Mesenchymal stem cell (in vitro differentiated cells and primary cell): ENCODE measurements around the gene TREM2. TPM values are rescaled to one million over a fixed set of nuclear protein-coding genes. Genes with fewer than 3 reads are reported as not detected.

Source experiments
- DNase-seq: peaks from one replicate; pipeline ENCODE4 v3.0.0-alpha.2; 2013
- H2AFZ ChIP-seq: one replicate; pipeline ENCODE4 v1.6.1; 2013; ENCODE audit warnings: low read depth, mild to moderate bottlenecking, control low read depth, inconsistent platforms, low read length, moderate library complexity
- H2AK5ac ChIP-seq: 2 replicates; pipeline ENCODE4 v1.6.1; 2013; ENCODE audit warnings: low read length, moderate library complexity, mild to moderate bottlenecking, inconsistent platforms; ENCODE audit not compliant: severe bottlenecking
- H2BK120ac ChIP-seq: one replicate; pipeline ENCODE4 v1.6.1; 2013; ENCODE audit warnings: low read depth, mild to moderate bottlenecking, inconsistent platforms, low read length, moderate library complexity
- H2BK12ac ChIP-seq, 2 experiments: one replicate each; pipeline ENCODE4 v1.6.1; 2013; ENCODE audit warnings: inconsistent platforms in 2 of 2, low read length in 2 of 2, mild to moderate bottlenecking in 2 of 2, moderate library complexity in 2 of 2, control low read depth in 1 of 2
- H2BK15ac ChIP-seq: one replicate; pipeline ENCODE4 v1.6.1; 2013; ENCODE audit warnings: mild to moderate bottlenecking, low read depth, inconsistent platforms; ENCODE audit not compliant: poor library complexity, severe bottlenecking
- H2BK5ac ChIP-seq: 2 replicates; pipeline ENCODE4 v1.6.1; 2013; ENCODE audit warnings: low read depth, mild to moderate bottlenecking, low read length, control low read depth, inconsistent platforms; ENCODE audit not compliant: poor library complexity, severe bottlenecking
- H3K14ac ChIP-seq, 2 experiments: one replicate each; pipeline ENCODE4 v1.6.1; 2013; ENCODE audit warnings: inconsistent platforms in 2 of 2, low read length in 2 of 2, control low read depth in 1 of 2, mild to moderate bottlenecking in 1 of 2, moderate library complexity in 1 of 2
- H3K18ac ChIP-seq, 2 experiments: one replicate each; pipeline ENCODE4 v1.6.1; 2013; ENCODE audit warnings: inconsistent platforms in 2 of 2, low read length in 2 of 2, control low read depth in 1 of 2, low read depth in 1 of 2, mild to moderate bottlenecking in 1 of 2
- H3K23ac ChIP-seq, 2 experiments: one replicate each; pipeline ENCODE4 v1.6.1; 2013; ENCODE audit warnings: inconsistent platforms in 2 of 2, low read length in 2 of 2, mild to moderate bottlenecking in 2 of 2, moderate library complexity in 2 of 2, control low read depth in 1 of 2
- H3K27ac ChIP-seq: 2 replicates; pipeline ENCODE4 v1.5.1; 2013; ENCODE audit warnings: mild to moderate bottlenecking, moderate library complexity, low read length, control low read depth, inconsistent platforms; ENCODE audit not compliant: poor library complexity, severe bottlenecking
- H3K27me3 ChIP-seq, 2 experiments: 2 replicates each; pipeline versions ENCODE4 v1.6.1 to v1.7.0; 2013; ENCODE audit warnings: low read length in 2 of 2, mild to moderate bottlenecking in 2 of 2, moderate library complexity in 2 of 2, control low read depth in 1 of 2, inconsistent platforms in 1 of 2; ENCODE audit not compliant: control insufficient read depth in 1 of 2, insufficient read depth in 1 of 2
- H3K36me3 ChIP-seq, 2 experiments: 2 replicates each; pipeline versions ENCODE4 v1.6.1 to v1.7.0; 2013; ENCODE audit warnings: low read length in 2 of 2, control low read depth in 1 of 2, inconsistent platforms in 1 of 2, low read depth in 1 of 2, mild to moderate bottlenecking in 1 of 2; ENCODE audit not compliant: insufficient read depth in 2 of 2, control insufficient read depth in 1 of 2
- H3K4ac ChIP-seq, 2 experiments: one replicate each; pipeline ENCODE4 v1.6.1; 2013; ENCODE audit warnings: inconsistent platforms in 2 of 2, low read length in 2 of 2, mild to moderate bottlenecking in 2 of 2, moderate library complexity in 2 of 2, control low read depth in 1 of 2, low read depth in 1 of 2
- H3K4me1 ChIP-seq: 2 replicates; pipeline ENCODE4 v1.6.1; 2013; ENCODE audit warnings: low read depth, low read length, control low read depth; ENCODE audit not compliant: control insufficient read depth, insufficient read depth
- H3K4me2 ChIP-seq: 2 replicates; pipeline ENCODE4 v1.6.1; 2013; ENCODE audit warnings: low read length, mild to moderate bottlenecking, inconsistent platforms; ENCODE audit not compliant: poor library complexity, severe bottlenecking
- H3K4me3 ChIP-seq, 2 experiments: 2 replicates each; pipeline versions ENCODE4 v1.5.1 to v1.7.0; 2013; ENCODE audit warnings: low read length in 2 of 2, mild to moderate bottlenecking in 2 of 2, control low read depth in 1 of 2, low read depth in 1 of 2; ENCODE audit not compliant: insufficient read depth in 1 of 2
- H3K79me1 ChIP-seq: replicated peaks from 2 replicates; pipeline ENCODE4 v1.6.1; 2013; ENCODE audit warnings: mild to moderate bottlenecking, control low read depth, low read length, inconsistent platforms; ENCODE audit not compliant: poor library complexity, severe bottlenecking
- H3K9ac ChIP-seq: 2 replicates; pipeline ENCODE4 v1.7.0; 2013; ENCODE audit warnings: mild to moderate bottlenecking, low read length, moderate library complexity
- H3K9me3 ChIP-seq: 2 replicates; pipeline ENCODE4 v1.7.0; 2013; ENCODE audit warnings: mild to moderate bottlenecking, low read length; ENCODE audit not compliant: control insufficient read depth
- H4K8ac ChIP-seq: one replicate; pipeline ENCODE4 v1.6.1; 2013; ENCODE audit warnings: inconsistent platforms, mild to moderate bottlenecking, low read length, moderate library complexity
- H4K91ac ChIP-seq: one replicate; pipeline ENCODE4 v1.6.1; 2013; ENCODE audit warnings: mild to moderate bottlenecking, low read length, inconsistent platforms
- WGBS: methylation state at CpG from one replicate; pipeline ENCODE4 v1.1.7; 2013; ENCODE audit warnings: mixed read lengths; 5-methylcytosine and 5-hydroxymethylcytosine counted together
- polyA plus RNA-seq, 2 experiments: library from polyadenylated mRNA; stranded (reverse); fragments of 200-250 nt; gene quantifications; one replicate each; pipeline ENCODE4 v1.2.3, GENCODE V29; 2013

Gene TREM2
- polyA plus RNA-seq (2013, experiment 1 of 2), result 0.04 TPM
- polyA plus RNA-seq (2013, experiment 2 of 2), result not detected

DNA sequence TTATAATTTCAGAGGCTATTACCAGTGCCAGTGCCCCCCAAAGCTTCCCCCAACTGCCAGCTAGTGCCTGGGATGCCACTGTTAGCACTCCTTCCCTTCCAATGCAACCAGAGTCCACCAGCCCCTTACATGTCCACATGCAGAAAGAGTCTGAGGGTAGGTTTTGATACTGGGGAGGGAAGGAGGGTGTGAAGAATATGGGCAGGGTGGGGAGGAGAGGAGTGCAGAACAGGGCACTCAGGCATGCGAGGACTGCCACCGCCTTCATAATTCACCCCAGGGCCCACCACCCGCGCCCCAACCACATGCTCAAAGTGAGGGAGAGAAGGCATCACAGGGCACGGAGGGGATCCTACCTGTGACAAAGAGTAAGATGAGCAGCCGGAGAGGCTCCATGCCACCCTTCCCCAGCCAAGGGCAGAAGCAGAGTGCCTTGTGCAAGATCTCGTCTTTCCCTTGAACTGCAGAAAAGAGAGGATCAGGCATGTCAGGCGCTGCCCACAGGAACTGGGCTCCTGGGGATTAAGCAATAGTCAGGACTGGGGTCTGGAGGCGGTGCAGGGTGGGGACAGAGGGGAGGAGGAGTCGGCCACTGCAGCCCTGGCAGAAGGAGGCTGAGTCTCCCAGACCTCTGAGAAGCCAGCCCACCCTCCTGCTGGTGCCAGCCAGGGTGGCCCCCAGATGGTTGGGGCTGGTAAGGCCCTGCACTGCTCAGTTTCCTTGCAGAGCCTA lies at the start of gene TREM2:
Gene TREM2 (minus strand): TSS at position 430 of the 732 bp plus-strand sequence. CDS start 34 bp downstream, at position 396.
- Histone ChIP-seq H2BK15ac (no peak within 1 kb of the TSS), H2BK120ac (no peak within 1 kb of the TSS), H3K23ac (no peak within 1 kb of the TSS), H2AK5ac (no peak within 1 kb of the TSS), H2BK5ac (no peak within 1 kb of the TSS), H2AFZ (no peak within 1 kb of the TSS), H4K91ac (no peak within 1 kb of the TSS), H3K14ac (no peak within 1 kb of the TSS), H3K9ac (no peak within 1 kb of the TSS), H4K8ac (no peak within 1 kb of the TSS), H3K4me2 (no peak within 1 kb of the TSS), H3K4me1 (peaks cover 2% of the 10 kb centered on the region), H3K79me1 (no peaks in the 10 kb centered on the region), H3K36me3 (no peaks in the 10 kb centered on the region), H3K9me3 (no peaks in the 10 kb centered on the region), H2BK12ac (no peak within 1 kb of the TSS), H3K27ac (no peak within 1 kb of the TSS), H3K4me3 (no peak within 1 kb of the TSS), H3K4ac (no peak within 1 kb of the TSS), H3K18ac (no peak within 1 kb of the TSS), H3K27me3 (peaks cover 18 to 30% of the 10 kb centered on the region in 2 experiments)
- 79% methylated on average over 8 of the region's 10 CpGs for WGBS
- no peak for DNase-seq

DNA sequence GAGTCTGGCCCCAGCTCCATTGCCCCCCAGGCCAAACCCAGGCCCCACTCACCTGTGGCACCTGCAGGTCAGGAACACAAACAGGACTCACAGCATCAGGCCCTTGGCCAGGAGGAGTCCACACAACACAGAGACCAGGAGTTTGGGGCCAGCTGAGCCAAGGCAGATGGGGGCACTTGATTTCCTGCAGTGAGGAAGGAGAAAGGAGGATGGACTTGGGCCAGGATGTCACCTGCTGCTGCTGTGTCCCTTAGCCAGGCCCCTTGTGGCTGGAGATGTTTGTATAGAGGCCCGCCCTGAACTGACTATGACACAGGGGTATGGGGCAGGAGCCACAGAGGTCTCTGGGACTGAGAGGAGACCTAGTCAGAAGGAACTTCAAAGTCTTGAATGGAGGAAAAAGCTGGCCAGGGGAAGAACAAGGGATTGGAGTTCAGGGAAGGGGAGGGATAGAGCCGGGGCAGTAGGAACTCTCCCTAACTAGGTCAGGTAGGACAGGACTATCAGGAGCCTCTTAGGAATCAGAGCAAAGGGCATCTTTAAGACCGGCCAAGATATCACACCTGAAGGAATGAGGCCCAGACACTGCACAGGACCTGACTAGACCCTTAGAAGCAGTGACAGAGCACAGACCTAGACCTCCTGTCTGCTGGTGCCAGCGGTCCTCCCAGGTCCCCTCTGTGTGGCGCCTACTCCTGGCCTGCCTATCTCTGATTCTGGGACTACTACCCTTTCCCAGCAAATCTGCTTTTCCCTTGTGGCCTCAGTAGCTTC lies 46.8 kb upstream of the TREM2 start:
- peaks cover 5% of the 10 kb centered on the region for H3K9me3 ChIP-seq
- no peak overlapping the region for H2BK15ac ChIP-seq
- peaks cover 0 to 5% of the 10 kb centered on the region in 2 experiments for H3K27me3 ChIP-seq
- 83% methylated on average over 5 of the region's 5 CpGs for WGBS
- DNase-seq, result no peak
- H3K4me3 ChIP-seq, result no peak overlapping the region
- no peak overlapping the region for H2AFZ ChIP-seq
- H3K27ac ChIP-seq, result no peak overlapping the region
- no peak overlapping the region for H4K91ac ChIP-seq
- H2BK12ac ChIP-seq, result no peak overlapping the region
- H3K4me1 ChIP-seq, result no peaks in the 10 kb centered on the region
- H2AK5ac ChIP-seq, result no peak overlapping the region
- H3K4me2 ChIP-seq, result no peak overlapping the region
- H3K9ac ChIP-seq, result no peak overlapping the region
- no peak overlapping the region for H3K18ac ChIP-seq
- H3K14ac ChIP-seq, result no peak overlapping the region
- H3K23ac ChIP-seq, result no peak overlapping the region
- H2BK120ac ChIP-seq, result no peak overlapping the region
- no peaks in the 10 kb centered on the region for H3K79me1 ChIP-seq
- no peaks in the 10 kb centered on the region for H3K36me3 ChIP-seq
- no peak overlapping the region for H4K8ac ChIP-seq
- H2BK5ac ChIP-seq, result no peak overlapping the region
- no peak overlapping the region for H3K4ac ChIP-seq

DNA sequence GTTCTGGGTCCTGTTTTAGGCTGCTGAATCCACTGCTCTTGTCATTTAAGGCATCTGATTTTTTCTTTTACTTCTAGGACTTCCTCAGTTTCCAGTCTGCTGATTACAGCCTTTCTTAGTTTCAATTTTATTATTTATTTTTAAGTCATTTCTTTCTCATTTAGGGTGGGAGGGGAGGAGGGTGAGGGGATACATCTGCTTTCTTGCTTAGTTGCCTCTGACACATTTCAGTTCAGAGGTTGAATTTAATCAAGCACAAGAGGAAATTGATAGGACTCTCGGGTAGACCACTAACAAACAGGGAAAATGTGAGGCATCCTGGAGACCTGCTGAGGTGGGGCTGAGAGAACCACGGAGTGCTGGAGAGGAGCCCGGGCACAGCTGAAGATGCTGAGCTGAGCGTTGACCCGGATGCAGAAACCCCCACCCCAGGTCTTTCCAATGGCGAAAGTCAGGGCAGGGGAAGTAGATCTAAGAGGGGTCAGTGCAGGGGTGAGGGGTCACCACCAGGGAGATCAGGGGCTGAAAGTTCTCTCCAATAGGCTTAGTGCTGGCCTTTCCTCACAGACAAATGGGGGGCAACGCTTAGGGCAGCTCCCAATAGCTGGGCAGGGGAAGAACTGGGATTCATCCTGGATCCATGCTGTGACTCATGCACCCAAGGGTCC lies 45.7 kb upstream of the TREM2 start:
- Histone ChIP-seq H2AK5ac (no peak overlapping the region), H3K18ac (no peak overlapping the region), H2BK15ac (no peak overlapping the region), H3K9ac (no peak overlapping the region), H3K4ac (no peak overlapping the region), H2BK120ac (no peak overlapping the region), H3K4me2 (no peak overlapping the region), H4K8ac (no peak overlapping the region), H2BK12ac (no peak overlapping the region), H3K27me3 (peaks cover 0 to 3% of the 10 kb centered on the region in 2 experiments), H2AFZ (no peak overlapping the region), H3K36me3 (no peaks in the 10 kb centered on the region), H2BK5ac (no peak overlapping the region), H3K79me1 (no peaks in the 10 kb centered on the region), H3K14ac (no peak overlapping the region), H3K23ac (no peak overlapping the region), H3K4me1 (no peaks in the 10 kb centered on the region), H3K27ac (no peak overlapping the region), H3K4me3 (no peak overlapping the region), H4K91ac (no peak overlapping the region), H3K9me3 (no peaks in the 10 kb centered on the region)
- no peak for DNase-seq
- WGBS, result 78% methylated on average over 7 of the region's 7 CpGs

DNA sequence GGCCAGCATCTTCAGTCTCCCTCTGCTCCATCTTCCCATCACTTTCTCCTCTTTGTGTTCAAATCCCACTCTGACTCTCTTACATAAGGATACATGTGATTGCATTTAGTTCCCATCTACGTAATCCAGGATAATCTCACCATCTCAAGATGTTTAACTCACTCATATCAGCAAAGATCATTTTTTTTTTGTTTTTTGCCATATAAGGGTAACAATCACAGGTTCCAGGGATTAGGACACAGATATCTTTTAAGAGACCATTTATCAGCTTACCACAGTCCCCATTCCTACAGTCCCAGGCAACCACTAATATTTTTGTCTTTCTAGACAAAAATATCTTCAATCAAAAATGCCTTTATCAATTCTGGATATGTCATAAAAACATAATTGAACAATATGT lies 41.2 kb upstream of the TREM2 start:
- Histone ChIP-seq H3K18ac (no peak overlapping the region), H3K23ac (no peak overlapping the region), H3K4me1 (no peaks in the 10 kb centered on the region), H3K9ac (no peak overlapping the region), H3K27ac (no peak overlapping the region), H2BK15ac (no peak overlapping the region), H2BK120ac (no peak overlapping the region), H2AK5ac (no peak overlapping the region), H4K91ac (no peak overlapping the region), H3K4me3 (no peak overlapping the region), H4K8ac (no peak overlapping the region), H3K9me3 (no peaks in the 10 kb centered on the region), H3K79me1 (no peaks in the 10 kb centered on the region), H3K27me3 (peaks cover 0 to 11% of the 10 kb centered on the region in 2 experiments), H3K4me2 (no peak overlapping the region), H3K14ac (no peak overlapping the region), H3K36me3 (no peaks in the 10 kb centered on the region), H2AFZ (no peak overlapping the region), H2BK12ac (no peak overlapping the region), H2BK5ac (no peak overlapping the region), H3K4ac (no peak overlapping the region)
- no peak for DNase-seq
- WGBS, result 88% methylated on average over 1 of the region's 1 CpG
